HG03108 (cell line): ENCODE results near the gene TCF19.
"Not testable (repeated sequence)": the region's sequence is repeated elsewhere in the genome, so short reads cannot be mapped to it uniquely, and the experiment has no call there.

Experiments
- ATAC-seq: cut with Tn5 transposase; IDR thresholded peaks from one replicate; pipeline ENCODE4 v1.9.1; 2021; ENCODE audit warnings: moderate library complexity; ENCODE audit not compliant: unreplicated experiment

Gene TCF19

GRCh38 chr6:31158863-31159855, 770 bp downstream of the TCF19 start:
- peak; percentile 2 for ATAC-seq

- ATAC-seq, result no peak
These were observed 3.1 kb downstream of the TCF19 start for GRCh38 chr6:31161216-31162126.

GRCh38 chr6:31162463-31163165, 4.2 kb downstream of the TCF19 start:
- no peak for ATAC-seq

GRCh38 chr6:31163922-31164321, 5.5 kb downstream of the TCF19 start:
- ATAC-seq, result no peak

- ATAC-seq, result not testable (repeated sequence)
These were observed 6.2 kb downstream of the TCF19 start for GRCh38 chr6:31164475-31165063.

GRCh38 chr6:31165064-31165832, 6.9 kb downstream of the TCF19 start:
- ATAC-seq, result peak; percentile 69

- ATAC-seq, result no peak
These were observed 7.6 kb downstream of the TCF19 start for GRCh38 chr6:31165986-31166385.

- no peak for ATAC-seq
These were observed 10.2 kb downstream of the TCF19 start for GRCh38 chr6:31168606-31169005.

GRCh38 chr6:31169123-31169857, 10.9 kb downstream of the TCF19 start:
- ATAC-seq, result no peak

- not testable (repeated sequence) for ATAC-seq
These were observed 11.6 kb downstream of the TCF19 start for GRCh38 chr6:31169858-31170599.

GRCh38 chr6:31170600-31170881, 12.2 kb downstream of the TCF19 start, which contains the start of gene POU5F1:
TSS of gene POU5F1 (minus strand) at chr6:31170682. CDS start at chr6:31170620, 62 bp downstream.
- ATAC-seq, result no peak

GRCh38 chr6:31170987-31171671, 12.7 kb downstream of the TCF19 start:
- ATAC-seq, result no peak

GRCh38 chr6:31171931-31172905, 13.8 kb downstream of the TCF19 start:
- no peak for ATAC-seq

- ATAC-seq, result no peak
These were observed 14.6 kb downstream of the TCF19 start for GRCh38 chr6:31172973-31173384.

- ATAC-seq, result no peak
These were observed 15.0 kb downstream of the TCF19 start for GRCh38 chr6:31173406-31173805.

GRCh38 chr6:31174378-31174777, 16.0 kb downstream of the TCF19 start:
- no peak for ATAC-seq

GRCh38 chr6:31175971-31176370, 17.6 kb downstream of the TCF19 start:
- ATAC-seq, result no peak
